Heart left ventricle (tissue), 16 donors: ENCODE results near the gene LDHAL6B. TPM values are rescaled to one million over a fixed set of nuclear protein-coding genes. Genes with fewer than 3 reads are reported as not detected.

Experiments used
- ATAC-seq, 4 donors: fragments of 200-7000 bp; cut with Tn5 transposase; one replicate each; pipeline ENCODE4 v1.9.1; 2020 to 2022; ENCODE audit warnings: moderate library complexity in 4 of 4, mild to moderate bottlenecking in 3 of 4, moderate number of reproducible peaks in 1 of 4
- DNase-seq, 5 donors: peaks; one replicate each; pipeline ENCODE4 v3.0.0-alpha.2; 2020
- H3K27ac ChIP-seq, 12 donors: fragments of 200-600 bp; sonication (generic) in 4 of 12; one replicate each; pipeline versions ENCODE4 v1.5.0 to v1.8.0; 2016 to 2022; ENCODE audit warnings: mild to moderate bottlenecking in 2 of 12
- H3K27me3 ChIP-seq, 9 donors: fragments of 200-600 bp; sonication (generic) in 2 of 9; one replicate each; pipeline versions ENCODE4 v1.5.1 to v1.8.0; 2016 to 2022; ENCODE audit warnings: mild to moderate bottlenecking in 3 of 9
- H3K36me3 ChIP-seq, 9 donors: fragments of 200-600 bp; sonication (generic) in 2 of 9; one replicate each; pipeline versions ENCODE4 v1.5.0 to v1.8.0; 2018 to 2022; ENCODE audit warnings: mild to moderate bottlenecking in 2 of 9
- H3K4me1 ChIP-seq, 12 donors: fragments of 200-600 bp; sonication (generic) in 4 of 12; one replicate each; pipeline versions ENCODE4 v1.5.0 to v1.8.0; 2016 to 2022; ENCODE audit warnings: mild to moderate bottlenecking in 3 of 12
- H3K4me3 ChIP-seq, 12 donors: fragments of 200-600 bp; sonication (generic) in 4 of 12; one replicate each; pipeline versions ENCODE4 v1.5.0 to v1.8.0; 2017 to 2022; ENCODE audit warnings: mild to moderate bottlenecking in 9 of 12, moderate library complexity in 4 of 12
- H3K9me3 ChIP-seq, 12 donors: fragments of 200-600 bp; sonication (generic) in 4 of 12; one replicate each; pipeline versions ENCODE4 v1.5.0 to v1.8.0; 2016 to 2022; ENCODE audit warnings: mild to moderate bottlenecking in 1 of 12
- CTCF ChIP-seq, 12 donors: fragments of 200-600 bp; sonication (generic) in 4 of 12; IDR thresholded peaks; one replicate each; pipeline versions ENCODE4 v1.5.0 to v1.8.0; 2018 to 2022; ENCODE audit warnings: antibody characterized with exemption in 12 of 12, mild to moderate bottlenecking in 5 of 12
- POLR2A ChIP-seq, 2 donors: fragments of 450-650 bp; IDR thresholded peaks; one replicate each; pipeline ENCODE4 v1.6.1; 2017; ENCODE audit warnings: antibody characterized with exemption in 2 of 2, mild to moderate bottlenecking in 2 of 2, moderate library complexity in 2 of 2
- WGBS, 4 donors: extraction: QIAGEN DNeasy Blood & Tissue Kit in 2 of 4; methylation state at CpG; one replicate each; pipeline versions ENCODE4 v1.1.5 to v1.1.7; 2013 to 2018; 5-methylcytosine and 5-hydroxymethylcytosine counted together
- intact Hi-C, 10 donors: fragments of 100-400 bp; cut with DNase I; formaldehyde crosslinking; loops; one replicate each; pipeline versions ENCODE4 v1.11.1 to v1.14.2; 2022
- polyA plus RNA-seq, 2 donors: library from polyadenylated mRNA; stranded (reverse); fragments of 200-250 nt; gene quantifications; one replicate each; pipeline ENCODE4 v1.2.3, GENCODE V29; 2013
- total RNA-seq, 9 donors: library from RNA; depleted of rRNA in 2 of 9; stranded (reverse); fragments of >200 nt in 2 of 9; fragmentation: NEBNext Ultra II Directional in 3 of 9; extraction: Animal tissue kit (Norgen Biotek cat#: 25700) in 3 of 9; gene quantifications; one replicate each; pipeline versions ENCODE4 v1.1.0 to v1.2.4, GENCODE V29; 2016 to 2023
- donor health status: ischemic (EF 13 %, LVEDD 7.1; RV severe dilation, severe dysfunction).
- donor health status: healthy with polysubstance abuse.
- donor health status: DM: no; HTN: yes; CAD: no.
- donor health status: DM: no; HTN: no; CAD: no.
- donor health status: ischemic (EF 25% LVEDD 6.9; RV normal size, moderate dysfunction).
- donor health status: ischemic (EF 25% LVEDD 5.7; RV mildly dilated, moderate dysfunction).
- donor health status: healthy.
- donor health status: DM: yes; HTN: yes; CAD: no.
- donor health status: ischemic (EF 35%, LVEDD 5.7; RV mildly dilated, moderate dysfunction).
- donor health status: nonischemic (EF 11% LVEDD 7.7; RV severe dilation, severe dysfunction).
- donor health status: DM: yes; HTN: yes; CAD: no.
- donor health status: PGD.
- donor health status: ischemic (EF 29% LVEDD 5.4; RV normal size, mild dysfunction).
- donor health status: nonischemic (EF 23%, LVEDD 6.1; RV moderate dilation, normal function).

Gene LDHAL6B
- total and polyA plus RNA-seq, 11 donors: not detected

GRCh38 chr15:59229015-59229414 lies 22.4 kb downstream of the LDHAL6B start:
- intact Hi-C loops: loop anchor here in 1 of 10 donors (10.0 kb wide), 1 partner anchor 244 kb away; the partner anchor contains the start of gene RNF111
- ATAC-seq: no peak
- Histone ChIP-seq H3K4me1 (peaks cover 0 to 42% (median 25%) of the 10 kb centered on the region in 12 donors), H3K36me3 (peaks cover 0 to 28% (median 0%) of the 10 kb centered on the region in 9 donors), H3K27me3 (no peaks in the 10 kb centered on the region), H3K9me3 (no peaks in the 10 kb centered on the region), H3K4me3 (no peak overlapping the region), H3K27ac (no peak overlapping the region)
- 66 to 79% (median 73%) methylated on average over 4 of the region's 4 CpGs for WGBS, 4 donors
- TF ChIP-seq CTCF (IDR thresholded peaks at IDR 0.05): no peak
- no peak for TF ChIP-seq POLR2A (IDR thresholded peaks at IDR 0.05)
- DNase-seq: no peak

GRCh38 chr15:59229453-59229852 lies 22.8 kb downstream of the LDHAL6B start:
- no peak overlapping the region for H3K4me3 ChIP-seq
- H3K27ac ChIP-seq: no peak overlapping the region
- H3K27me3 ChIP-seq: no peaks in the 10 kb centered on the region
- peaks cover 0 to 38% (median 21%) of the 10 kb centered on the region in 12 donors for H3K4me1 ChIP-seq
- 87 to 90% (median 88%) methylated on average over 3 of the region's 3 CpGs for WGBS, 4 donors
- no peak for TF ChIP-seq CTCF (IDR thresholded peaks at IDR 0.05)
- TF ChIP-seq POLR2A (IDR thresholded peaks at IDR 0.05): no peak
- H3K36me3 ChIP-seq: peaks cover 0 to 24% (median 0%) of the 10 kb centered on the region in 9 donors
- ATAC-seq (no peak), DNase-seq (no peak)
- intact Hi-C loops: loop anchor here in 1 of 10 donors (10.0 kb wide), 1 partner anchor 245 kb away; the partner anchor contains the start of gene RNF111
- H3K9me3 ChIP-seq: no peaks in the 10 kb centered on the region

- WGBS, 4 donors: 65 to 82% (median 76%) methylated on average over 2 of the region's 2 CpGs
- TF ChIP-seq POLR2A (IDR thresholded peaks at IDR 0.05) (no peak), CTCF (IDR thresholded peaks at IDR 0.05) (no peak)
- Histone ChIP-seq H3K36me3 (peaks cover 0 to 21% (median 0%) of the 10 kb centered on the region in 9 donors), H3K4me3 (no peak overlapping the region), H3K27ac (no peak overlapping the region), H3K27me3 (no peaks in the 10 kb centered on the region), H3K4me1 (peaks cover 0 to 28% (median 14%) of the 10 kb centered on the region in 12 donors), H3K9me3 (no peaks in the 10 kb centered on the region)
- intact Hi-C loops: no loop called here
- ATAC-seq (no peak), DNase-seq (no peak)
Measured at GRCh38 chr15:59230531-59231055, 23.9 kb downstream of the LDHAL6B start.

GRCh38 chr15:59232476-59232875 lies 25.8 kb downstream of the LDHAL6B start:
- ATAC-seq (peak in 3 of 4 donors; percentile 72 to 82 (median 77)), DNase-seq (no peak)
- peaks cover 0 to 12% (median 0%) of the 10 kb centered on the region in 9 donors for H3K36me3 ChIP-seq
- no peaks in the 10 kb centered on the region for H3K9me3 ChIP-seq
- H3K4me1 ChIP-seq: peaks cover 0 to 39% (median 20%) of the 10 kb centered on the region in 12 donors
- no peak overlapping the region for H3K4me3 ChIP-seq
- H3K27ac ChIP-seq: peak overlapping the region in 3 of 12 donors; percentile 5 to 51 (median 18)
- WGBS, 4 donors: 25 to 45% (median 36%) methylated on average over 1 of the region's 1 CpG
- no peaks in the 10 kb centered on the region for H3K27me3 ChIP-seq
- intact Hi-C loops: no loop called here
- TF ChIP-seq CTCF (IDR thresholded peaks at IDR 0.05): no peak
- no peak for TF ChIP-seq POLR2A (IDR thresholded peaks at IDR 0.05)
